AG10803 (cell line): ENCODE results near the gene PCNX3.

Source experiments
- DNase-seq: peaks from one replicate; pipeline ENCODE4 v3.0.0; 2010; ENCODE audit warnings: low read depth
- H3K4me3 ChIP-seq: 2 replicates; pipeline ENCODE4 v1.5.1; 2011; ENCODE audit warnings: mild to moderate bottlenecking, low read length, control low read depth
- TF ChIP-seq, protein P1 (sequence below): conservative IDR thresholded peaks from 2 replicates; pipeline ENCODE4 v1.5.1; 2011; ENCODE audit warnings: mild to moderate bottlenecking, low read length, control low read depth, inconsistent platforms

PCNX3 gene

GRCh38 chr11:65629579-65629978 lies 14.0 kb downstream of the PCNX3 start:
- DNase-seq: no peak
- H3K4me3 ChIP-seq: no peak overlapping the region
- TF ChIP-seq, protein P1, sequence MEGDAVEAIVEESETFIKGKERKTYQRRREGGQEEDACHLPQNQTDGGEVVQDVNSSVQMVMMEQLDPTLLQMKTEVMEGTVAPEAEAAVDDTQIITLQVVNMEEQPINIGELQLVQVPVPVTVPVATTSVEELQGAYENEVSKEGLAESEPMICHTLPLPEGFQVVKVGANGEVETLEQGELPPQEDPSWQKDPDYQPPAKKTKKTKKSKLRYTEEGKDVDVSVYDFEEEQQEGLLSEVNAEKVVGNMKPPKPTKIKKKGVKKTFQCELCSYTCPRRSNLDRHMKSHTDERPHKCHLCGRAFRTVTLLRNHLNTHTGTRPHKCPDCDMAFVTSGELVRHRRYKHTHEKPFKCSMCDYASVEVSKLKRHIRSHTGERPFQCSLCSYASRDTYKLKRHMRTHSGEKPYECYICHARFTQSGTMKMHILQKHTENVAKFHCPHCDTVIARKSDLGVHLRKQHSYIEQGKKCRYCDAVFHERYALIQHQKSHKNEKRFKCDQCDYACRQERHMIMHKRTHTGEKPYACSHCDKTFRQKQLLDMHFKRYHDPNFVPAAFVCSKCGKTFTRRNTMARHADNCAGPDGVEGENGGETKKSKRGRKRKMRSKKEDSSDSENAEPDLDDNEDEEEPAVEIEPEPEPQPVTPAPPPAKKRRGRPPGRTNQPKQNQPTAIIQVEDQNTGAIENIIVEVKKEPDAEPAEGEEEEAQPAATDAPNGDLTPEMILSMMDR: no peak

- no peak overlapping the region for H3K4me3 ChIP-seq
- TF ChIP-seq, protein P1: no peak
- no peak for DNase-seq
Observed at GRCh38 chr11:65630215-65630614, 14.6 kb downstream of the PCNX3 start.

DNA sequence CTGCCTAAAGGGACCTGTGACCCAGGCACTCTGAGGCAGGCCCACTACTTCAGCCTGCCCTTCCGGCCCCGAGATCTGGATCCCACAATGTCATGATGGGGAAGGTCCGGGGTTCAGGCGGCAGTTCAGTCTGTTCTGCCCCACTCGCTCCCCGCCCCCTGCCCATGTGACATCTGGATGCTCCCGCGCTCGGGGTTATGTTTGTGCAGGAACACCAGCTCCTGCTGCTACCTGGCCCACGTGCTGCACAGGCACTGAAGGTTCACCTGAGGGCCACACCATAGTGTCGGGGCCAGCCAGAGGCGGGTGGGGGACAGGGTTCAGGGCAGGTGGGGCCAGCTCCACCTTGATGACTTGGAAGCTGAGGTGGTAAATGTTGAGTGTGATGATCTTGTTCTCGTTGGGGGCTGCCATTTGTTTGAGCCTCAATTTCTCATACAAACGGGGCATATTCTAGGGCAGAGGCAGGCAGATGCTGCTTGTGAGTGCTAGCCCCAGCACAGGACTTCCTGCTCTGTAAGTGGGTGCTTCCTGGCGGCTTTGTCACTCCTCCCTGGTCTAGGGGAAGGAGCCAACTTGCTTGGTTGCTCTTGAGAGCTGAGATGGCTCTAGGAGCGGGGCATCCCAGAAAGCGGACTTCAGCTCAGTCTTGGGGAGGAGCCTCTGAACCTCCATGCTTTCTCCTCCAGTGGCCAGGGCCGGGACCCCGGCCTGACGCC lies 18.0 kb downstream of the PCNX3 start:
- TF ChIP-seq, protein P1: no peak
- H3K4me3 ChIP-seq: no peak overlapping the region
- DNase-seq: no peak

DNA sequence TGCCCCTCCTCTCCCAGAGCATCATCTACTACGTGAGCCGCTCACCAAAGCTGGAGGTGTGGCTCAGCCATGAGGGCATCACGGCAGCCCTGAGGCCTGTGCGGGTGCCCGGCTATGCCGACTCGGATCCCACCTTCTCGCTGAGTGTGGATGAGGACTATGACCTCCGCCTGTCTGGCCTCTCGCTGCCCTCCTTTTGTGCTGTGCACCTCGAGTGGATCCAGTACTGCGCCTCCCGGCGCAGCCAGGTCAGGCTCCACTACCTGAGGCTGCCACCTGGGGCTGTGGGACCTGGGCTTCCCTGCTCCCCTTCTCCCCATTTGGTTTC lies 18.5 kb downstream of the PCNX3 start:
- H3K4me3 ChIP-seq: no peak overlapping the region
- DNase-seq: no peak
- TF ChIP-seq, protein P1: no peak

DNA sequence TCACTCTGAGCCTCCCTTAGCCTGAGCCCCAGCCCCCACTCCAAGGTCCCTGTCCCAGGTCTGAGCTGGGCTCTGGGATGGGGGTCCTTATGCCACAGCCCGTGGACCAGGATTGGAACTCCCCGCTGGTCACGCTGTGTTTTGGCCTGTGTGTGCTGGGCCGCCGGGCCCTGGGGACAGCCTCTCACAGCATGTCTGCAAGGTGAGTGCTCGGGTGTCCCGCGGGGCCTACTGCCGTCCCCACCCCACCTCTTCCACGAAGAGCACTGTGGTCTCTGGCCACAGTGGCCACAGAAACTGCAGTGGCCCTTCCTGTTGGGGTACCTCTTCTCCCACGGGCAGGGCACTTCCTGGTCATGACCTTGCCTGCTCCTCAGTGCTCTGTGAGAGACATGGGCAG lies 18.9 kb downstream of the PCNX3 start:
- TF ChIP-seq, protein P1: no peak
- no peak for DNase-seq
- no peak overlapping the region for H3K4me3 ChIP-seq

DNA sequence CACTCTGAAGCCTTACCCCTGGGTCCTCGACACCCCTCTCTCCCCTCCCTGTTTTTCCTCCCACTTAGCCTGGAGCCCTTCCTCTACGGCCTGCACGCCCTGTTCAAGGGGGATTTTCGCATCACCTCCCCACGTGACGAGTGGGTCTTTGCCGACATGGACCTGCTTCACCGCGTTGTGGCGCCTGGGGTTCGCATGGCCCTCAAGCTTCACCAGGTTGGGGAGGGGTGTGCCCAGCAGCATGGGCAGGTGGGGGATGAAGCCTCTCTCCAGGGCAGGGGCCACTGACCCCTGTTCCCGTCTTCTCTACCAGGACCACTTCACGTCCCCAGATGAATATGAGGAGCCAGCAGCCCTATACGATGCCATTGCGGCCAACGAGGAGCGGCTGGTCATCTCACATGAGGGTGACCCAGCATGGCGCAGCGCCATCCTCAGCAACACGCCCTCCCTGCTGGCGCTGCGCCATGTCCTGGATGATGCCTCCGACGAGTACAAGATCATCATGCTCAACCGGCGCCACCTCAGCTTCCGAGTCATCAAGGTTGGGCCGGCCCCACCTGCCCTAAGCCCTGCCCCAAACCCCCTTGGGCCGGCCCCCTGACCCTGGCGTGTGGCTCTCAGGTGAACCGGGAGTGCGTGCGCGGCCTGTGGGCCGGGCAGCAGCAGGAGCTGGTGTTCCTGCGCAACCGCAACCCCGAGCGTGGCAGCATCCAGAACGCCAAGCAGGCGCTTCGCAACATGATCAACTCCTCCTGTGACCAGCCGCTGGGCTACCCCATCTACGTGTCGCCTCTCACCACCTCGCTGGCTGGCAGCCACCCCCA lies 19.5 kb downstream of the PCNX3 start:
- H3K4me3 ChIP-seq: no peak overlapping the region
- TF ChIP-seq, protein P1: no peak
- DNase-seq: no peak
